OCI-LY1 (cell line): ENCODE data around the gene INPP5K.

Source experiments
- H2AFZ ChIP-seq: fragments of 200-600 bp; sonication (generic), shearing (Covaris generic); 2 replicates; pipeline ENCODE4 v1.6.0; 2014; ENCODE audit warnings: antibody characterized with exemption, mild to moderate bottlenecking, low read length
- H3F3A ChIP-seq: fragments of 200-600 bp; sonication (generic), shearing (Covaris generic); 2 replicates; pipeline ENCODE4 v1.6.0; 2014; ENCODE audit warnings: mild to moderate bottlenecking, antibody characterized with exemption, low read length, moderate library complexity; ENCODE audit not compliant: insufficient read depth
- H3K27ac ChIP-seq: fragments of 200-600 bp; sonication (generic); 2 replicates; pipeline ENCODE4 v1.5.1; 2014; ENCODE audit warnings: low read length, mixed run types, mild to moderate bottlenecking, low read depth; ENCODE audit not compliant: poor library complexity, severe bottlenecking
- H3K27me3 ChIP-seq: fragments of 200-600 bp; sonication (generic); 2 replicates; pipeline ENCODE4 v1.6.0; 2014; ENCODE audit warnings: antibody characterized with exemption, mild to moderate bottlenecking, low read length, moderate library complexity; ENCODE audit not compliant: insufficient read depth
- H3K36me3 ChIP-seq: fragments of 200-600 bp; sonication (generic); 2 replicates; pipeline ENCODE4 v1.6.1; 2014; ENCODE audit warnings: mild to moderate bottlenecking, antibody characterized with exemption, low read length, moderate library complexity, mixed read lengths; ENCODE audit not compliant: insufficient read depth
- H3K4me1 ChIP-seq: fragments of 200-600 bp; sonication (generic); 2 replicates; pipeline ENCODE4 v1.5.1; 2014; ENCODE audit warnings: mild to moderate bottlenecking, low read length, moderate library complexity; ENCODE audit not compliant: insufficient read depth, severe bottlenecking
- H3K4me2 ChIP-seq: fragments of 200-600 bp; sonication (generic), shearing (Covaris generic); 2 replicates; pipeline ENCODE4 v1.6.1; 2014; ENCODE audit warnings: low read length
- H3K4me3 ChIP-seq: fragments of 200-600 bp; sonication (generic); 2 replicates; pipeline ENCODE4 v1.5.1; 2014; ENCODE audit warnings: low read length, low read depth, mild to moderate bottlenecking, mixed read lengths; ENCODE audit not compliant: poor library complexity, severe bottlenecking
- H3K79me2 ChIP-seq: fragments of 200-600 bp; shearing (Covaris generic); 2 replicates; pipeline ENCODE4 v1.6.1; 2016; ENCODE audit warnings: mixed run types, low read length, mixed read lengths; ENCODE audit not compliant: insufficient read depth
- H3K9ac ChIP-seq: fragments of 200-600 bp; sonication (generic), shearing (Covaris generic); 2 replicates; pipeline ENCODE4 v1.6.1; 2014; ENCODE audit warnings: mild to moderate bottlenecking, low read length, mixed read lengths
- H3K9me2 ChIP-seq: fragments of 200-600 bp; sonication (generic), shearing (Covaris generic); 2 replicates; pipeline ENCODE4 v1.6.1; 2014; ENCODE audit warnings: low read depth, mild to moderate bottlenecking, low read length, mixed read lengths
- H3K9me3 ChIP-seq: fragments of 200-600 bp; shearing (Covaris generic); 2 replicates; pipeline ENCODE4 v1.6.1; 2014; ENCODE audit warnings: low read length, mixed read lengths
- H4K20me1 ChIP-seq: fragments of 200-600 bp; sonication (generic), shearing (Covaris generic); 2 replicates; pipeline ENCODE4 v1.6.0; 2016; ENCODE audit warnings: mild to moderate bottlenecking, low read length; ENCODE audit not compliant: insufficient read depth
- EZH2 ChIP-seq: fragments of 200-600 bp; sonication (generic), shearing (Covaris generic); IDR thresholded peaks from 2 replicates; pipeline ENCODE4 v1.8.0; 2017; ENCODE audit warnings: borderline replicate concordance, mixed run types, mild to moderate bottlenecking, antibody characterized with exemption, low read length, moderate library complexity, mixed read lengths
- TF ChIP-seq, protein P1 (sequence below): fragments of 200-600 bp; sonication (generic), shearing (Covaris generic); IDR thresholded peaks from 2 replicates; pipeline ENCODE4 v1.5.1; 2017; ENCODE audit warnings: mild to moderate bottlenecking, antibody characterized with exemption, low read length, moderate library complexity, mixed read lengths

Gene INPP5K

DNA sequence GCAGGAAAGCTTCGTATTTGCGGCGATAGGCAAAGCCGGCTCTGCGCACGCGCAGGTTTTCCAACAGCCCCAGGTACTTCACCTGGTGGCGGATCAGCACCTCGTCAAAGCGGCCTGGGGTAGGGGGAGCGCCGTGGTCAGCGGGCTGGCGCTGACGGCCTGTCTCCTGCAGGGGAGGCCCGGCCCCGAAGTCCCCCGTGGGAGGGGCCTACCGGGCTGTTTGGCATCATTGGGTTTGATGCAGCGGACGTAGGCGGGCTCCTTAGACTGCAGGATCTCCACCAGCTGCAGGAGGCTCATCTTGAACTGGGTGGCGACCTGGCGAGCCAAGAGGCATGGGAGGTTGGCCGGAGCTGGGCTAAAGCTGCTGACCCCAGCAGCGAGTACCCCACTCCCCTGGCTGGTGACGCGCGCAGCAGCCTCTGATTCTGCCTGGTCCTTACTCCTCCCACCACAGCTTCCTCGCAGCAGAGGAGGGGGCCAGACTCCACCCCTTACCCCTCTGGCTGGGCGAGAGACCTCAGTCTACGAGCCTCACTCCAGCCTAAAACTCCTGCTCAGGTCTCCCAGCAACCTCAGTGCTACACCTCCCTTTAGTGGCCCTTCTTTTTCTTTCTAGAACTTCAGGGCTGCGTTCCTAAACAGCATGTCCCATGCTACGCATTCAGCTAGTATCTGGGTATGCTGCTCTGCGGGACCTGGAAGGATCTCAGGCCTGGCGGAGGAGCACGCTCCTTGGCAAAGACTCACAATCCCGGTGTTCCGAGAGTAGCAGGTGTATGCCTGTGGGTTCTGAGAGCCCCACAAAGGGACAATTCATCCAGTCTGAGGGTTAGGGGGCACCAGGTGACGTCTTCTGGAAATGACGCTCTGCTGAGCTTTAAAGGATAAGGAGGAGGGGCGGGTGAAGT, 44.2 kb downstream of the INPP5K start:
- no peaks in the 10 kb centered on the region for H3K79me2 ChIP-seq
- H2AFZ ChIP-seq: no peak overlapping the region
- no peaks in the 10 kb centered on the region for H3K27me3 ChIP-seq
- no peaks in the 10 kb centered on the region for H3F3A ChIP-seq
- H3K4me2 ChIP-seq: no peak overlapping the region
- H3K36me3 ChIP-seq: peaks cover 48% of the 10 kb centered on the region
- TF ChIP-seq, protein P1, sequence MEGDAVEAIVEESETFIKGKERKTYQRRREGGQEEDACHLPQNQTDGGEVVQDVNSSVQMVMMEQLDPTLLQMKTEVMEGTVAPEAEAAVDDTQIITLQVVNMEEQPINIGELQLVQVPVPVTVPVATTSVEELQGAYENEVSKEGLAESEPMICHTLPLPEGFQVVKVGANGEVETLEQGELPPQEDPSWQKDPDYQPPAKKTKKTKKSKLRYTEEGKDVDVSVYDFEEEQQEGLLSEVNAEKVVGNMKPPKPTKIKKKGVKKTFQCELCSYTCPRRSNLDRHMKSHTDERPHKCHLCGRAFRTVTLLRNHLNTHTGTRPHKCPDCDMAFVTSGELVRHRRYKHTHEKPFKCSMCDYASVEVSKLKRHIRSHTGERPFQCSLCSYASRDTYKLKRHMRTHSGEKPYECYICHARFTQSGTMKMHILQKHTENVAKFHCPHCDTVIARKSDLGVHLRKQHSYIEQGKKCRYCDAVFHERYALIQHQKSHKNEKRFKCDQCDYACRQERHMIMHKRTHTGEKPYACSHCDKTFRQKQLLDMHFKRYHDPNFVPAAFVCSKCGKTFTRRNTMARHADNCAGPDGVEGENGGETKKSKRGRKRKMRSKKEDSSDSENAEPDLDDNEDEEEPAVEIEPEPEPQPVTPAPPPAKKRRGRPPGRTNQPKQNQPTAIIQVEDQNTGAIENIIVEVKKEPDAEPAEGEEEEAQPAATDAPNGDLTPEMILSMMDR: no peak
- no peak for TF ChIP-seq EZH2
- no peaks in the 10 kb centered on the region for H3K9me3 ChIP-seq
- no peak overlapping the region for H3K27ac ChIP-seq
- no peaks in the 10 kb centered on the region for H3K9me2 ChIP-seq
- no peak overlapping the region for H3K9ac ChIP-seq
- no peaks in the 10 kb centered on the region for H4K20me1 ChIP-seq
- H3K4me3 ChIP-seq: no peak overlapping the region
- H3K4me1 ChIP-seq: peaks cover 14% of the 10 kb centered on the region

DNA sequence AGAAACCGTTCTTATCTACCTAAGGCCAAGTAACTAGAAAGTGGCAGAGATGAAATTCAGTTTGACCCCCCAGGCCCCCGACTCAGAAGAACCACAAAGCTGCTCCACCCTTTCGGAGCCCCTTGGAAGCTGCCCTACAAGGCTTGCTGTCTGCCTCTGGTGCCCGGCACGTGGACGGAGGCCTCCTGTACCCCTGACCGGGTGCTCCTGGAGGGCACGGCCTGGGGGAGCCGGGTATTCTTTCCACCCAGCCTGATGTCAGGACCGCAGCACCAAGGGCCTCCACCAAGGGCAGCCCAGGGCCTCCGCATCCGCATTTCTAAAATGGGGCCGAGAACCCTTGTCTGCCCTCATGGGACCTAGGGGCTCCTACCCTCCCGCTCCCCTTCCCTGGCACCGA, 44.9 kb downstream of the INPP5K start:
- Histone ChIP-seq H3K79me2 (no peaks in the 10 kb centered on the region), H3K9me3 (no peaks in the 10 kb centered on the region), H3K27ac (no peak overlapping the region), H3K36me3 (peaks cover 51% of the 10 kb centered on the region), H4K20me1 (no peaks in the 10 kb centered on the region), H3K9me2 (no peaks in the 10 kb centered on the region), H2AFZ (no peak overlapping the region), H3K4me1 (peaks cover 14% of the 10 kb centered on the region), H3K9ac (no peak overlapping the region), H3F3A (no peaks in the 10 kb centered on the region), H3K27me3 (no peaks in the 10 kb centered on the region), H3K4me2 (no peak overlapping the region), H3K4me3 (no peak overlapping the region)
- TF ChIP-seq, protein P1: no peak

DNA sequence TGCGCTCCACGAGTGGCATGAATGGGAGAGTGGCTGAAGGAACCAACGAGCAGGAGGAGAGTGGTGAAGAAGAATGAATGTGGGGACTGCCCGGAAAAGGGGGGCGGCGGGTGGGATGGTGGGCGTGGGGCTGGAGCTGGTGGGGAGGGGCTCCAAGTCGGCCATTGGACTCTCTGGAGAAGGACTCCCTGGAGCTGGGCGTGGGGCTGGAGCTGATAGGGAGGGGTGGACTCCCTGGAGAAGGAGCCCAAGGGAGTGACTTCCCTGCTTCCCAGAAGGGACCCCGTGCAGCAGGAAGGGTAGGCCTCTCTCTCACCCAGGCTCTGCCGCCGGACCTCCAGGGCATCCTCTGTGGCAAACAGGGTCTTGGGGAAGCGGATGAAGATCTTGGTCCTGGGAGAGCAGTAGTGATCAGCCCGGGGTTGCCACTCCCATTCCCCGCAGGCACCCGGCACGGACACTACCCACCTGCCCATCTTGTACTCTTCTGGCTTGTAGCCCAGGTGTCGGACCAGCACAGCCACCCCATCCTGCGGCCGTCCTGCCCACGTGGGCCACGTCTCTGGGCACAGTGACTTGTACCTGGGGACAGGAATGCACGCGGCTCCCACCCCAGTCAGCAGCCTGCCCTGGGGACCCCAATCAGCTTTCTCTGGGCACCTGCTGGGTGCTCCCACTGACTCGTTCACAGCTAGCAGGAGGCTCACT, 45.5 kb downstream of the INPP5K start:
- no peak overlapping the region for H3K27ac ChIP-seq
- H3K9ac ChIP-seq: no peak overlapping the region
- H3K9me3 ChIP-seq: no peaks in the 10 kb centered on the region
- no peaks in the 10 kb centered on the region for H3K79me2 ChIP-seq
- no peaks in the 10 kb centered on the region for H3K27me3 ChIP-seq
- H2AFZ ChIP-seq: no peak overlapping the region
- H3K4me1 ChIP-seq: peaks cover 14% of the 10 kb centered on the region
- TF ChIP-seq, protein P1: no peak
- TF ChIP-seq EZH2: no peak
- H4K20me1 ChIP-seq: no peaks in the 10 kb centered on the region
- H3K4me3 ChIP-seq: no peak overlapping the region
- H3F3A ChIP-seq: no peaks in the 10 kb centered on the region
- H3K4me2 ChIP-seq: no peak overlapping the region
- H3K9me2 ChIP-seq: no peaks in the 10 kb centered on the region
- peaks cover 45% of the 10 kb centered on the region for H3K36me3 ChIP-seq
